Loucy (cell line): Measurements from ENCODE around the gene FZR1.
"Not testable (repeated sequence)": the region's sequence is repeated elsewhere in the genome, so short reads cannot be mapped to it uniquely, and the experiment has no call there.

ENCODE experiments used
- H2AFZ ChIP-seq: fragments of 200-600 bp; sonication (generic); 2 replicates; pipeline ENCODE4 v1.6.0; 2016; ENCODE audit warnings: antibody characterized with exemption, mild to moderate bottlenecking, low read length, moderate library complexity
- H3F3A ChIP-seq: fragments of 200-600 bp; 2 replicates; pipeline ENCODE4 v1.6.0; 2016; ENCODE audit warnings: antibody characterized with exemption, low read depth, mild to moderate bottlenecking
- H3K27me3 ChIP-seq: fragments of 200-600 bp; sonication (generic); 2 replicates; pipeline ENCODE4 v1.6.1; 2014; ENCODE audit warnings: low read length, mild to moderate bottlenecking; ENCODE audit not compliant: insufficient read depth, poor library complexity, severe bottlenecking
- H3K36me3 ChIP-seq: fragments of 200-600 bp; sonication (generic); 2 replicates; pipeline ENCODE4 v1.6.1; 2016; ENCODE audit warnings: low read length; ENCODE audit not compliant: insufficient read depth
- H3K4me1 ChIP-seq: fragments of 200-600 bp; sonication (generic); 2 replicates; pipeline ENCODE4 v1.5.1; 2014; ENCODE audit warnings: low read length, mild to moderate bottlenecking; ENCODE audit not compliant: insufficient read depth, poor library complexity, severe bottlenecking
- H3K4me2 ChIP-seq: fragments of 200-600 bp; sonication (generic); 2 replicates; pipeline ENCODE4 v1.6.0; 2014; ENCODE audit warnings: antibody characterized with exemption, low read length, low read depth, mild to moderate bottlenecking; ENCODE audit not compliant: poor library complexity, severe bottlenecking
- H3K4me3 ChIP-seq: fragments of 200-600 bp; sonication (generic); 2 replicates; pipeline ENCODE4 v1.5.1; 2014; ENCODE audit warnings: low read length, mild to moderate bottlenecking, mixed read lengths; ENCODE audit not compliant: poor library complexity, severe bottlenecking
- H3K79me2 ChIP-seq: fragments of 200-600 bp; sonication (generic); 2 replicates; pipeline ENCODE4 v1.6.1; 2014; ENCODE audit warnings: low read length; ENCODE audit not compliant: insufficient read depth
- H3K9ac ChIP-seq: fragments of 200-600 bp; sonication (generic); 2 replicates; pipeline ENCODE4 v1.6.0; 2014; ENCODE audit warnings: mild to moderate bottlenecking, low read depth, low read length, moderate library complexity; ENCODE audit not compliant: poor library complexity, severe bottlenecking
- H3K9me2 ChIP-seq: fragments of 200-600 bp; sonication (generic); replicated peaks from 2 replicates; pipeline ENCODE4 v1.6.1; 2016; ENCODE audit warnings: low read depth, low read length, mixed read lengths
- H3K9me3 ChIP-seq: fragments of 200-600 bp; sonication (generic); 2 replicates; pipeline ENCODE4 v1.6.1; 2014; ENCODE audit warnings: mild to moderate bottlenecking, antibody characterized with exemption, low read length, low read depth; ENCODE audit not compliant: insufficient read depth
- H4K20me1 ChIP-seq: fragments of 200-600 bp; sonication (generic); 2 replicates; pipeline ENCODE4 v1.6.0; 2014; ENCODE audit warnings: antibody characterized with exemption, low read length, mild to moderate bottlenecking; ENCODE audit not compliant: insufficient read depth, poor library complexity, severe bottlenecking
- CTCF ChIP-seq: fragments of 200-600 bp; sonication (generic); conservative IDR thresholded peaks from 2 replicates; pipeline ENCODE4 v1.5.1; 2014; ENCODE audit warnings: mild to moderate bottlenecking, antibody characterized with exemption, low read length
- EZH2phosphoT487 ChIP-seq: fragments of 200-600 bp; IDR thresholded peaks from 2 replicates; pipeline ENCODE4 v1.6.1; 2018; ENCODE audit warnings: antibody characterized with exemption, mild to moderate bottlenecking, moderate library complexity, borderline replicate concordance

The FZR1 gene

GRCh38 chr19:3563709-3564524 is 57.8 kb downstream of the FZR1 start:
- no peaks in the 10 kb centered on the region for H3K4me1 ChIP-seq
- H3K9me3 ChIP-seq: no peaks in the 10 kb centered on the region
- H3K9ac ChIP-seq: no peak overlapping the region
- no peak overlapping the region for H2AFZ ChIP-seq
- no peak overlapping the region for H3K4me2 ChIP-seq
- H3K79me2 ChIP-seq: no peaks in the 10 kb centered on the region
- H3F3A ChIP-seq: no peaks in the 10 kb centered on the region
- H3K27me3 ChIP-seq: no peaks in the 10 kb centered on the region
- TF ChIP-seq CTCF: no peak
- no peak overlapping the region for H3K4me3 ChIP-seq
- H4K20me1 ChIP-seq: no peaks in the 10 kb centered on the region
- no peaks in the 10 kb centered on the region for H3K36me3 ChIP-seq
- no peaks in the 10 kb centered on the region for H3K9me2 ChIP-seq

GRCh38 chr19:3565139-3565538 is 59.0 kb downstream of the FZR1 start:
- no peaks in the 10 kb centered on the region for H3K36me3 ChIP-seq
- H3K9ac ChIP-seq: no peak overlapping the region
- no peak overlapping the region for H2AFZ ChIP-seq
- no peaks in the 10 kb centered on the region for H3K9me2 ChIP-seq
- H3K79me2 ChIP-seq: no peaks in the 10 kb centered on the region
- no peaks in the 10 kb centered on the region for H3K9me3 ChIP-seq
- no peak overlapping the region for H3K4me3 ChIP-seq
- TF ChIP-seq EZH2phosphoT487 (no peak), CTCF (no peak)
- no peaks in the 10 kb centered on the region for H3K27me3 ChIP-seq
- no peaks in the 10 kb centered on the region for H4K20me1 ChIP-seq
- H3F3A ChIP-seq: no peaks in the 10 kb centered on the region
- H3K4me1 ChIP-seq: no peaks in the 10 kb centered on the region
- H3K4me2 ChIP-seq: no peak overlapping the region

GRCh38 chr19:3570042-3570441 is 63.9 kb downstream of the FZR1 start:
- not testable (repeated sequence) for H3K9me3 ChIP-seq, H3K27me3 ChIP-seq, H3K4me3 ChIP-seq, H3K4me1 ChIP-seq, H3K4me2 ChIP-seq, H3K9me2 ChIP-seq, H3K36me3 ChIP-seq, H2AFZ ChIP-seq, H3K79me2 ChIP-seq, H3K9ac ChIP-seq, H3F3A ChIP-seq
- H4K20me1 ChIP-seq: peaks cover 19% of the 10 kb centered on the region

GRCh38 chr19:3570606-3571011 is 64.5 kb downstream of the FZR1 start:
- TF ChIP-seq CTCF: no peak
- no peak for TF ChIP-seq EZH2phosphoT487
- no peak overlapping the region for H3K9ac ChIP-seq
- H3F3A ChIP-seq: no peaks in the 10 kb centered on the region
- H3K9me3 ChIP-seq: no peaks in the 10 kb centered on the region
- H2AFZ ChIP-seq: no peak overlapping the region
- no peak overlapping the region for H3K4me3 ChIP-seq
- H3K9me2 ChIP-seq: no peaks in the 10 kb centered on the region
- H3K36me3 ChIP-seq: no peaks in the 10 kb centered on the region; the same call in 1 of the 2 replicates
- peaks cover 8% of the 10 kb centered on the region for H3K4me1 ChIP-seq
- peaks cover 9% of the 10 kb centered on the region for H3K79me2 ChIP-seq
- H4K20me1 ChIP-seq: peaks cover 22% of the 10 kb centered on the region
- no peaks in the 10 kb centered on the region for H3K27me3 ChIP-seq
- H3K4me2 ChIP-seq: no peak overlapping the region
